HCT116 (cell line): Measurements from ENCODE around the gene PRMT7. TPM values are rescaled to one million over a fixed set of nuclear protein-coding genes. Genes with fewer than 3 reads are reported as not detected.

Source experiments
- ATAC-seq: fragments of 200-7000 bp; cut with Tn5 transposase; 2 replicates; pipeline ENCODE4 v1.9.1; 2020; ENCODE audit warnings: mild to moderate bottlenecking, moderate library complexity
- BruUV-seq: library from RNA; stranded (reverse); fragments of 400-500 nt; replicated peaks from 2 replicates; lab custom pipeline; 2021; lab: Mats Ljungman, UMichigan
- CTCF ChIA-PET: fragments of 300-600 bp; sonication (Branson Sonifier 250); formaldehyde crosslinking; loops from one replicate; lab custom pipeline; 2021; ENCODE audit warnings: antibody characterized with exemption; lab: Charles Lee
- POLR2A ChIA-PET: fragments of 300-600, 350-600 bp; sonication (Branson Sonifier 250); formaldehyde crosslinking; loops from one replicate; lab custom pipeline; 2021; ENCODE audit warnings: antibody characterized with exemption; lab: Charles Lee
- RAD21 ChIA-PET, 2 experiments: fragments of 300-600 bp; sonication (Branson Sonifier 250); formaldehyde crosslinking; loops; one replicate each; lab custom pipeline; 2023; ENCODE audit warnings: low total read pairs in 2 of 2; ENCODE audit not compliant: uncharacterized antibody in 2 of 2, unreplicated experiment in 2 of 2, low non-redundant PET in 1 of 2; lab: Charles Lee
- DNase-seq: peaks from one replicate; pipeline ENCODE4 v3.0.0-alpha.2; 2010; ENCODE audit warnings: low read depth, low spot score
- H2AFZ ChIP-seq: fragments of 200-600 bp; shearing (Covaris generic), sonication (generic); 2 replicates; pipeline ENCODE4 v1.6.1; 2017; ENCODE audit warnings: low read depth, mixed run types, mixed read lengths, antibody characterized with exemption, low read length; ENCODE audit not compliant: poor library complexity, severe bottlenecking
- H3K27ac ChIP-seq: 2 replicates; pipeline ENCODE4 v1.5.1; 2012; ENCODE audit warnings: low read depth, low read length
- H3K27me3 ChIP-seq: fragments of 200-600 bp; sonication (generic); 2 replicates; pipeline ENCODE4 v1.6.1; 2016; ENCODE audit warnings: mixed run types, low read length, mixed read lengths; ENCODE audit not compliant: insufficient read depth
- H3K36me3 ChIP-seq, 2 experiments: fragments of 200-500 bp in 1 of 2; fragments of 200-600 bp in 1 of 2; sonication (Bioruptor generic) in 1 of 2; sonication (generic) in 1 of 2; 2 replicates each; pipeline versions ENCODE4 v1.5.1 to v1.6.1; 2014 to 2016; ENCODE audit warnings: low read length in 2 of 2, inconsistent platforms in 1 of 2, mixed read lengths in 1 of 2, mixed run types in 1 of 2; ENCODE audit not compliant: insufficient read depth in 2 of 2, control insufficient read depth in 1 of 2
- H3K4me1 ChIP-seq, 2 experiments: fragments of 200-600 bp in 1 of 2; sonication (generic) in 1 of 2; 2 replicates each; pipeline versions ENCODE4 v1.5.1 to v1.6.1; 2012 to 2017; ENCODE audit warnings: low read length in 2 of 2, inconsistent platforms in 1 of 2, mild to moderate bottlenecking in 1 of 2, mixed read lengths in 1 of 2, mixed run types in 1 of 2, moderate library complexity in 1 of 2; ENCODE audit not compliant: insufficient read depth in 2 of 2, control insufficient read depth in 1 of 2
- H3K4me2 ChIP-seq: fragments of 200-600 bp; sonication (generic); 2 replicates; pipeline ENCODE4 v1.6.1; 2017; ENCODE audit warnings: mixed run types, low read length, mixed read lengths
- H3K4me3 ChIP-seq, 2 experiments: fragments of 200-600 bp in 1 of 2; sonication (generic) in 1 of 2; replicated peaks in 1 of 2; 2 replicates each; pipeline ENCODE4 v1.5.1; 2011 to 2016; ENCODE audit warnings: low read length in 2 of 2, control low read depth in 1 of 2, low read depth in 1 of 2, mild to moderate bottlenecking in 1 of 2, mixed read lengths in 1 of 2, mixed run types in 1 of 2
- H3K79me2 ChIP-seq: fragments of 200-600 bp; sonication (generic); 2 replicates; pipeline ENCODE4 v1.6.1; 2017; ENCODE audit warnings: mild to moderate bottlenecking, mixed run types, low read length, moderate library complexity, mixed read lengths; ENCODE audit not compliant: insufficient read depth
- H3K9ac ChIP-seq: fragments of 200-600 bp; sonication (generic); 2 replicates; pipeline ENCODE4 v1.6.1; 2016; ENCODE audit warnings: low read length, mixed read lengths
- H3K9me2 ChIP-seq: fragments of 200-600 bp; sonication (generic), shearing (Covaris generic); 2 replicates; pipeline ENCODE4 v1.6.1; 2017; ENCODE audit warnings: mixed run types, mild to moderate bottlenecking, moderate library complexity; ENCODE audit not compliant: insufficient read depth
- H3K9me3 ChIP-seq, 2 experiments: fragments of 200-500 bp in 1 of 2; fragments of 200-600 bp in 1 of 2; sonication (Bioruptor generic) in 1 of 2; sonication (generic) in 1 of 2; 2 replicates each; pipeline ENCODE4 v1.6.1; 2014 to 2017; ENCODE audit warnings: low read length in 2 of 2, mixed read lengths in 2 of 2, inconsistent platforms in 1 of 2, low read depth in 1 of 2, mild to moderate bottlenecking in 1 of 2, mixed run types in 1 of 2, moderate library complexity in 1 of 2; ENCODE audit not compliant: control insufficient read depth in 1 of 2, insufficient read depth in 1 of 2
- H4K20me1 ChIP-seq: fragments of 200-600 bp; sonication (generic), shearing (Covaris generic); 2 replicates; pipeline ENCODE4 v1.6.1; 2017; ENCODE audit warnings: mixed run types, mild to moderate bottlenecking, moderate library complexity; ENCODE audit not compliant: insufficient read depth
- ATF3 ChIP-seq: IDR thresholded peaks from 2 replicates; pipeline ENCODE4 v1.6.1; 2012
- CBX3 ChIP-seq: IDR thresholded peaks from 2 replicates; pipeline ENCODE4 v1.6.1; 2012; ENCODE audit warnings: low read depth
- CEBPB ChIP-seq: IDR thresholded peaks from 2 replicates; pipeline ENCODE4 v1.6.1; 2012; ENCODE audit warnings: low read depth
- CTCF ChIP-seq, 3 experiments: fragments of 200-600 bp in 1 of 3; sonication (generic) in 1 of 3; IDR thresholded peaks in 2 of 3; conservative IDR thresholded peaks in 1 of 3; 2 replicates each; pipeline ENCODE4 v1.5.1; 2012 to 2017; ENCODE audit warnings: low read depth in 2 of 3, low read length in 2 of 3, antibody characterized with exemption in 1 of 3, borderline replicate concordance in 1 of 3, control low read depth in 1 of 3, mild to moderate bottlenecking in 1 of 3, mixed read lengths in 1 of 3, mixed run types in 1 of 3, moderate library complexity in 1 of 3; ENCODE audit not compliant: insufficient read depth in 1 of 3
- ELF1 ChIP-seq: IDR thresholded peaks from 2 replicates; pipeline ENCODE4 v1.6.1; 2012; ENCODE audit warnings: low read depth, borderline replicate concordance
- EZH2 ChIP-seq: fragments of 200-600 bp; sonication (generic); IDR thresholded peaks from 2 replicates; pipeline ENCODE4 v1.6.1; 2017; ENCODE audit warnings: antibody characterized with exemption, mixed run types
- EZH2phosphoT487 ChIP-seq: fragments of 200-600 bp; IDR thresholded peaks from 2 replicates; pipeline ENCODE4 v1.6.1; 2018; ENCODE audit warnings: antibody characterized with exemption, borderline replicate concordance
- FOSL1 ChIP-seq: IDR thresholded peaks from 2 replicates; pipeline ENCODE4 v1.6.1; 2012; ENCODE audit warnings: low read depth
- MAX ChIP-seq: IDR thresholded peaks from 2 replicates; pipeline ENCODE4 v1.6.1; 2012
- POLR2A ChIP-seq: IDR thresholded peaks from 2 replicates; pipeline ENCODE4 v1.7.0; 2011; ENCODE audit warnings: borderline replicate concordance; ENCODE audit not compliant: insufficient read depth, insufficient read length; ENCODE audit errors: extremely low read depth
- POLR2AphosphoS5 ChIP-seq: IDR thresholded peaks from 2 replicates; pipeline ENCODE4 v1.6.1; 2011; ENCODE audit warnings: mild to moderate bottlenecking, low read depth, low read length, moderate library complexity
- RAD21 ChIP-seq: IDR thresholded peaks from 2 replicates; pipeline ENCODE4 v1.6.1; 2012; ENCODE audit warnings: low read depth, mild to moderate bottlenecking
- SIN3A ChIP-seq: IDR thresholded peaks from 2 replicates; pipeline ENCODE4 v1.6.1; 2012; ENCODE audit warnings: low read depth
- SP1 ChIP-seq: IDR thresholded peaks from 2 replicates; pipeline ENCODE4 v1.6.1; 2012; ENCODE audit warnings: low read depth
- SRF ChIP-seq: IDR thresholded peaks from 2 replicates; pipeline ENCODE4 v1.6.1; 2012; ENCODE audit warnings: low read depth
- TCF7L2 ChIP-seq: IDR thresholded peaks from 2 replicates; pipeline ENCODE4 v1.7.0; 2011; ENCODE audit warnings: borderline replicate concordance, inconsistent platforms; ENCODE audit not compliant: insufficient read depth, insufficient read length; ENCODE audit errors: extremely low read depth
- YY1 ChIP-seq: IDR thresholded peaks from 2 replicates; pipeline ENCODE4 v1.6.1; 2011; ENCODE audit warnings: low read length, low read depth, moderate library complexity, mild to moderate bottlenecking; ENCODE audit not compliant: insufficient replicate concordance; ENCODE audit errors: extremely low read depth
- ZBTB33 ChIP-seq: IDR thresholded peaks from 2 replicates; pipeline ENCODE4 v1.6.1; 2011; ENCODE audit warnings: mild to moderate bottlenecking, low read length, moderate library complexity; ENCODE audit not compliant: insufficient replicate concordance; ENCODE audit errors: extremely low read depth
- ZNF274 ChIP-seq: fragments of 200-500 bp; sonication (Bioruptor generic); IDR thresholded peaks from 2 replicates; pipeline ENCODE4 v1.6.1; 2014; ENCODE audit warnings: mild to moderate bottlenecking, low read depth, low read length, inconsistent platforms
- intact Hi-C: fragments of 100-400 bp; cut with micrococcal nuclease; formaldehyde crosslinking; loops from 2 replicates; pipeline ENCODE4 v1.10.0; 2022
- total RNA-seq: library from RNA; stranded (reverse); gene quantifications from one replicate; pipeline ENCODE4 v1.2.1, GENCODE V29; 2021; ENCODE audit not compliant: unreplicated experiment

PRMT7 gene
- total RNA-seq, 1 experiment from 2014 or later, result 34.4 TPM

- POLR2A ChIA-PET, result no interaction called here
- H3K27ac ChIP-seq, result 0 out of 2 replicates have a peak overlapping the region, but pooled peaks have one; percentile 10
- no TSS peak for BruUV-seq
- no peaks in the 10 kb centered on the region for H3K9me2 ChIP-seq
- no peak overlapping the region for H2AFZ ChIP-seq
- no peak overlapping the region for H3K9ac ChIP-seq
- CTCF ChIA-PET, result no interaction called here
- RAD21 ChIA-PET, result no interaction called here
- no peaks in the 10 kb centered on the region for H3K27me3 ChIP-seq
- no peaks in the 10 kb centered on the region for H3K4me1 ChIP-seq
- no peak overlapping the region for H3K4me3 ChIP-seq
- intact Hi-C loops, result no loop called here
- ATAC-seq, result no peak
- H3K9me3 ChIP-seq, result no peaks in the 10 kb centered on the region
- H3K4me2 ChIP-seq, result no peak overlapping the region
- H3K79me2 ChIP-seq, result peaks cover 7% of the 10 kb centered on the region; the same call in 1 of the 2 replicates
- TF ChIP-seq SRF (no peak), CTCF (IDR thresholded peaks at IDR 0.05 in 2 of 3, conservative IDR thresholded peaks at IDR 0.05 in 1 of 3; ENCODE audit: borderline replicate concordance in 1 of 3, insufficient read depth in 1 of 3, low read depth in 2 of 3, low read length in 2 of 3) (no peak), ELF1 (no peak), POLR2AphosphoS5 (no peak), CBX3 (no peak), FOSL1 (no peak), CEBPB (no peak), TCF7L2 (no peak), EZH2 (no peak), ZBTB33 (no peak), YY1 (no peak), POLR2A (no peak), ZNF274 (no peak), EZH2phosphoT487 (no peak), MAX (no peak), RAD21 (no peak), SP1 (no peak), ATF3 (no peak), SIN3A (no peak)
- H4K20me1 ChIP-seq, result no peaks in the 10 kb centered on the region
- peaks cover 35 to 78% of the 10 kb centered on the region in 2 experiments for H3K36me3 ChIP-seq
- DNase-seq, result no peak
Observed at GRCh38 chr16:68298907-68299561, 11.8 kb upstream of the PRMT7 start.
